B cell (primary cell): Measurements from ENCODE around the gene LAMA1. TPM values are rescaled to one million over a fixed set of nuclear protein-coding genes. Genes with fewer than 3 reads are reported as not detected.

Experiments used
- ATAC-seq: fragments of 200-7000 bp; cut with Tn5 transposase; one replicate; pipeline ENCODE4 v1.10.0; 2021; ENCODE audit warnings: low read depth, mild to moderate bottlenecking, moderate number of reproducible peaks, moderate library complexity
- CTCF ChIA-PET: fragments of 350-600 bp; sonication (Branson Sonifier 250); formaldehyde crosslinking; loops from one replicate; lab custom pipeline; 2021; ENCODE audit warnings: antibody characterized with exemption, inconsistent platforms; lab: Charles Lee
- POLR2A ChIA-PET: fragments of 350-600 bp; sonication (Branson Sonifier 250); formaldehyde crosslinking; loops from one replicate; lab custom pipeline; 2021; ENCODE audit warnings: antibody characterized with exemption; lab: Charles Lee
- DNase-seq: peaks from one replicate; pipeline ENCODE4 v3.0.0; 2013
- H2AFZ ChIP-seq: 2 replicates; pipeline ENCODE4 v1.6.1; 2012; ENCODE audit warnings: mild to moderate bottlenecking, low read depth, low read length; ENCODE audit not compliant: insufficient read depth, poor library complexity, severe bottlenecking
- H3K27ac ChIP-seq, 2 donors: 1 replicate in 1 of 2; 2 replicates in 1 of 2; pipeline ENCODE4 v1.5.1; 2012 to 2013; ENCODE audit warnings: low read length in 2 of 2, mild to moderate bottlenecking in 2 of 2, moderate library complexity in 1 of 2
- H3K27me3 ChIP-seq, 4 experiments: fragments of 200-600 bp in 1 of 4; sonication (generic) in 1 of 4; replicated peaks in 1 of 4; 1 replicate in 2 of 4; 2 replicates in 2 of 4; pipeline versions ENCODE4 v1.6.1 to v1.7.0; 2013 to 2016; ENCODE audit warnings: low read length in 3 of 4, mild to moderate bottlenecking in 2 of 4, mixed read lengths in 1 of 4, moderate library complexity in 1 of 4; ENCODE audit not compliant: insufficient read depth in 4 of 4, control insufficient read depth in 3 of 4; ENCODE audit errors: control extremely low read depth in 1 of 4
- H3K36me3 ChIP-seq, 2 experiments: replicated peaks in 1 of 2; 1 replicate in 1 of 2; 2 replicates in 1 of 2; pipeline versions ENCODE4 v1.6.1 to v1.7.1; 2013; ENCODE audit warnings: low read length in 1 of 2; ENCODE audit not compliant: insufficient read depth in 2 of 2, control insufficient read depth in 1 of 2; ENCODE audit errors: control extremely low read depth in 1 of 2, extremely low read depth in 1 of 2
- H3K4me1 ChIP-seq, 2 donors: fragments of 200-600 bp in 1 of 2; sonication (generic) in 1 of 2; 1 replicate in 1 of 2; 2 replicates in 1 of 2; pipeline versions ENCODE4 v1.5.1 to v1.6.1; 2013 to 2017; ENCODE audit warnings: low read length in 2 of 2; ENCODE audit not compliant: control insufficient read depth in 2 of 2, insufficient read depth in 2 of 2
- H3K4me2 ChIP-seq: replicated peaks from 2 replicates; pipeline ENCODE3; 2012; ENCODE audit warnings: mild to moderate bottlenecking, low read depth, low read length; ENCODE audit not compliant: poor library complexity, severe bottlenecking
- H3K4me3 ChIP-seq, 5 experiments: fragments of 200-600 bp in 1 of 5; sonication (generic) in 1 of 5; 1 replicate in 3 of 5; 2 replicates in 2 of 5; pipeline versions ENCODE4 v1.5.1 to v1.7.0; 2011 to 2016; ENCODE audit warnings: low read length in 4 of 5, mild to moderate bottlenecking in 4 of 5, low read depth in 2 of 5, control low read depth in 1 of 5, moderate library complexity in 1 of 5; ENCODE audit not compliant: insufficient read depth in 1 of 5; ENCODE audit errors: control extremely low read depth in 1 of 5, extremely low read depth in 1 of 5
- H3K79me2 ChIP-seq: fragments of 200-600 bp; sonication (generic); one replicate; pipeline ENCODE4 v1.6.0; 2016; ENCODE audit warnings: low read length; ENCODE audit not compliant: control insufficient read depth, insufficient read depth
- H3K9ac ChIP-seq: fragments of 200-600 bp; sonication (generic); 2 replicates; pipeline ENCODE4 v1.6.1; 2017; ENCODE audit warnings: mild to moderate bottlenecking, low read length, moderate library complexity
- H3K9me3 ChIP-seq, 3 donors: one replicate each; pipeline versions ENCODE4 v1.6.1 to v1.7.1; 2013; ENCODE audit warnings: low read length in 2 of 3; ENCODE audit not compliant: control insufficient read depth in 2 of 3, insufficient read depth in 1 of 3; ENCODE audit errors: control extremely low read depth in 1 of 3
- H4K20me1 ChIP-seq: 2 replicates; pipeline ENCODE4 v1.6.0; 2012; ENCODE audit warnings: mild to moderate bottlenecking, low read length; ENCODE audit not compliant: insufficient read depth, control insufficient read depth, poor library complexity, severe bottlenecking
- H3K27ac Mint-ChIP-seq: one replicate; pipeline ENCODE4 v1.8.0; 2021; ENCODE audit warnings: mixed read lengths
- H3K27me3 Mint-ChIP-seq: one replicate; pipeline ENCODE4 v1.8.0; 2021; ENCODE audit warnings: mixed read lengths
- H3K4me1 Mint-ChIP-seq: one replicate; pipeline ENCODE4 v1.8.0; 2021; ENCODE audit warnings: mixed read lengths
- H3K4me3 Mint-ChIP-seq: one replicate; pipeline ENCODE4 v1.8.0; 2021; ENCODE audit warnings: mixed read lengths
- H3K9me3 Mint-ChIP-seq: one replicate; pipeline ENCODE4 v1.8.0; 2022; ENCODE audit warnings: mixed read lengths; ENCODE audit not compliant: insufficient read depth
- EZH2 ChIP-seq: IDR thresholded peaks from 2 replicates; pipeline ENCODE4 v1.6.1; 2012; ENCODE audit warnings: borderline replicate concordance, low read depth, mild to moderate bottlenecking, moderate library complexity, low read length; ENCODE audit not compliant: insufficient read depth, poor library complexity, severe bottlenecking
- WGBS: methylation state at CpG from one replicate; pipeline ENCODE4 v1.1.5; 2013; ENCODE audit warnings: missing lambda C conversion rate; ENCODE audit not compliant: insufficient coverage; 5-methylcytosine and 5-hydroxymethylcytosine counted together
- intact Hi-C: fragments of 100-400 bp; cut with micrococcal nuclease; formaldehyde crosslinking; loops from one replicate; pipeline ENCODE4 v1.10.0; 2022
- polyA plus RNA-seq: library from polyadenylated mRNA; depleted of rRNA; stranded (reverse); fragments of >200 nt; gene quantifications from 2 replicates; pipeline ENCODE4 v1.2.3, GENCODE V29; 2012
- total RNA-seq, 2 donors: library from RNA; stranded (reverse); fragments of 120-200 nt in 1 of 2; gene quantifications; 1 replicate in 1 of 2; 2 replicates in 1 of 2; pipeline versions ENCODE4 v1.2.3 to v1.2.4, GENCODE V29; 2013 to 2022
- TF ChIP-seq, protein P1 (sequence below): fragments of 200-600 bp; IDR thresholded peaks from one replicate; pipeline ENCODE4 v1.8.0; 2022; ENCODE audit warnings: antibody characterized with exemption, mild to moderate bottlenecking

Gene LAMA1
- total and polyA plus RNA-seq, 2 donors (not counting 1 experiment from before 2014, with no cell fraction given): not detected

DNA sequence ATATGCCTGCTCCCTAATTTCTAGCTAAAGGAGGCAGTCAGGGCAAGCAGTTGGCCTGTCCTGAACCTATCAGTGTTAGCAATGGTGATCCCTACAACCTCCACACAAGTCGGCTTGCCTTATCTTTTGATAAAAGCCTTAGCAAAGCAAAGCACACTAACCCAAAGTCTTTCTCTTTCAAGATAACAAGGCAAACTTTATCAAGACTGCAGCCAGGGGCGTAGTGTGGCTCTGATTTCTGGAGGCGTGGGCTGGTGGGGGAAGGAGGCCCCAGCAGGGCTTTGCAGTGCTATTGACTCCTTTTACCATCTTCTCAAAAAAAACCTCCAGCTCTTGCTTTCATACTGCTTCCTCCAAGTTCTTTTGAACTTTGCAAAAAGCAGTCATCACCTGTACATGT, 40.2 kb upstream of the LAMA1 start:
- no peak overlapping the region for H3K27ac ChIP-seq

DNA sequence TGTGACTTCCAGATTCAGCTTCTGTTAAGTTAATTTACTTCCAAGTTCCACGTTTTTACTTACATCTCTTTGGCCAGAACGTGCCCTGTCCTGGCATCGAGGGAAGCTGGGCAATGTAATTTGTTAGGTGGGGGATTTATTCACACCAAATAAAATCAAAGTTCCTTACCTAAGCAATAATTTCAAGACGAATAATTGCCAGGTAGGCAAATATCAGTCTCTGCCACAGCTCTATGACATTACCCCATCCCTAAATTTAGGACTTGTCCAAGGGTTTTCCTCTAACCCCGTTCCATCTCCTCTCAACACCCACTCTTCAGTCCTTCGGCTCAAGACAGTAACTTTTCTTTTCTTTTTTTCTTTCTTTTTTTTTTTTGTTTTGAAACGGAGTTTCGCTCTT, 38.3 kb upstream of the LAMA1 start:
- no peak for DNase-seq
- Histone ChIP-seq H4K20me1 (no peaks in the 10 kb centered on the region), H3K9ac (no peak overlapping the region), H2AFZ (no peak overlapping the region), H3K27me3 (no peaks in the 10 kb centered on the region), H3K4me1 (no peaks in the 10 kb centered on the region), H3K9me3 (peaks cover 0 to 6% (median 0%) of the 10 kb centered on the region in 3 donors), H3K36me3 (no peaks in the 10 kb centered on the region), H3K79me2 (no peaks in the 10 kb centered on the region), H3K4me2 (no peak overlapping the region), H3K4me3 (no peak overlapping the region), H3K27ac (no peak overlapping the region)
- no peak overlapping the region for H3K27ac Mint-ChIP-seq
- H3K4me3 Mint-ChIP-seq: no peak overlapping the region
- TF ChIP-seq, protein P1, sequence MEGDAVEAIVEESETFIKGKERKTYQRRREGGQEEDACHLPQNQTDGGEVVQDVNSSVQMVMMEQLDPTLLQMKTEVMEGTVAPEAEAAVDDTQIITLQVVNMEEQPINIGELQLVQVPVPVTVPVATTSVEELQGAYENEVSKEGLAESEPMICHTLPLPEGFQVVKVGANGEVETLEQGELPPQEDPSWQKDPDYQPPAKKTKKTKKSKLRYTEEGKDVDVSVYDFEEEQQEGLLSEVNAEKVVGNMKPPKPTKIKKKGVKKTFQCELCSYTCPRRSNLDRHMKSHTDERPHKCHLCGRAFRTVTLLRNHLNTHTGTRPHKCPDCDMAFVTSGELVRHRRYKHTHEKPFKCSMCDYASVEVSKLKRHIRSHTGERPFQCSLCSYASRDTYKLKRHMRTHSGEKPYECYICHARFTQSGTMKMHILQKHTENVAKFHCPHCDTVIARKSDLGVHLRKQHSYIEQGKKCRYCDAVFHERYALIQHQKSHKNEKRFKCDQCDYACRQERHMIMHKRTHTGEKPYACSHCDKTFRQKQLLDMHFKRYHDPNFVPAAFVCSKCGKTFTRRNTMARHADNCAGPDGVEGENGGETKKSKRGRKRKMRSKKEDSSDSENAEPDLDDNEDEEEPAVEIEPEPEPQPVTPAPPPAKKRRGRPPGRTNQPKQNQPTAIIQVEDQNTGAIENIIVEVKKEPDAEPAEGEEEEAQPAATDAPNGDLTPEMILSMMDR: no peak
- TF ChIP-seq EZH2: no peak
- CTCF ChIA-PET: no interaction called here
- ATAC-seq: no peak
- intact Hi-C loops: no loop called here
- WGBS: 93% methylated on average over 4 of the region's 8 CpGs
- peaks cover 1% of the 10 kb centered on the region for H3K9me3 Mint-ChIP-seq
- POLR2A ChIA-PET: no interaction called here
- H3K27me3 Mint-ChIP-seq: no peaks in the 10 kb centered on the region
- no peaks in the 10 kb centered on the region for H3K4me1 Mint-ChIP-seq

More for the DNA sequence above, 40.2 kb upstream of the LAMA1 start:
- H3K27me3 ChIP-seq: no peaks in the 10 kb centered on the region
- intact Hi-C loops: no loop called here
- no peaks in the 10 kb centered on the region for H3K4me1 Mint-ChIP-seq
- H3K4me3 Mint-ChIP-seq: no peak overlapping the region
- H3K27ac Mint-ChIP-seq: no peak overlapping the region
- DNase-seq (no peak), ATAC-seq (no peak)
- no peak overlapping the region for H3K9ac ChIP-seq
- peaks cover 0 to 6% (median 0%) of the 10 kb centered on the region in 3 donors for H3K9me3 ChIP-seq
- POLR2A ChIA-PET: no interaction called here
- no peaks in the 10 kb centered on the region for H3K4me1 ChIP-seq
- no peaks in the 10 kb centered on the region for H3K79me2 ChIP-seq
- no CpG with 5 or more reads among the region's 3 CpGs for WGBS
- H4K20me1 ChIP-seq: no peaks in the 10 kb centered on the region
- H3K4me2 ChIP-seq: no peak overlapping the region
- no peaks in the 10 kb centered on the region for H3K27me3 Mint-ChIP-seq
- CTCF ChIA-PET: no interaction called here
- peaks cover 1% of the 10 kb centered on the region for H3K9me3 Mint-ChIP-seq
- H2AFZ ChIP-seq: no peak overlapping the region
- no peak overlapping the region for H3K4me3 ChIP-seq
- no peaks in the 10 kb centered on the region for H3K36me3 ChIP-seq
- no peak for TF ChIP-seq EZH2
- TF ChIP-seq, protein P1: no peak
